ENCODE results near the gene EMX2.

EMX2 gene

GRCh38 chr10:117542706-117543224, at the start of gene EMX2:
TSS of gene EMX2 (plus strand) at chr10:117542746. CDS start at chr10:117543268, 522 bp downstream.
- in situ Hi-C loops (cut with MboI; ENCODE audit: low sequenced_read_pairs): no loop called here

GRCh38 chr10:117496031-117496430, 46.5 kb upstream of the EMX2 start:
- in situ Hi-C loops (cut with MboI; ENCODE audit: low sequenced_read_pairs): no loop called here

- in situ Hi-C loops (cut with MboI; ENCODE audit: low sequenced_read_pairs): no loop called here
These were observed 45.9 kb upstream of the EMX2 start for GRCh38 chr10:117496616-117497028.

DNA sequence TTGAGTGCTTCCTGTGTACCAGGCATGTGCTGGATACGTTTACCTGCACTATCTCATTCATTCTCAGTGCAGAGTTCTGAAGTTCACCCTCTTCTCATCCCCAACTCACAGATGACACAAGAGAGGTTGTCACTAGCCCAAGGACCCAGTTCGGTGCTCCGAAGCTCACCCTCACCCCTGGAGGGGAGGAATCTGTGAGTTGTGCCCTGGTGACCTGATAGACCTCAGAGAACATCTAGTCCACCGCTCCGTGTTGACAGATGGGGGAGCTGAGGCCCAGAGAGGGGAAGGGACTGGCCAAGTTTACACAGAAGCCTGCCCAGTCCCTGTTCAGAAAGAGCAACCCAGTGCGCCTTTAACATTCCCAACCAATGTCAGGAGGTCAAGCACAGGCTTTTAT, 44.8 kb upstream of the EMX2 start:
- in situ Hi-C loops (cut with MboI; ENCODE audit: low sequenced_read_pairs): no loop called here

DNA sequence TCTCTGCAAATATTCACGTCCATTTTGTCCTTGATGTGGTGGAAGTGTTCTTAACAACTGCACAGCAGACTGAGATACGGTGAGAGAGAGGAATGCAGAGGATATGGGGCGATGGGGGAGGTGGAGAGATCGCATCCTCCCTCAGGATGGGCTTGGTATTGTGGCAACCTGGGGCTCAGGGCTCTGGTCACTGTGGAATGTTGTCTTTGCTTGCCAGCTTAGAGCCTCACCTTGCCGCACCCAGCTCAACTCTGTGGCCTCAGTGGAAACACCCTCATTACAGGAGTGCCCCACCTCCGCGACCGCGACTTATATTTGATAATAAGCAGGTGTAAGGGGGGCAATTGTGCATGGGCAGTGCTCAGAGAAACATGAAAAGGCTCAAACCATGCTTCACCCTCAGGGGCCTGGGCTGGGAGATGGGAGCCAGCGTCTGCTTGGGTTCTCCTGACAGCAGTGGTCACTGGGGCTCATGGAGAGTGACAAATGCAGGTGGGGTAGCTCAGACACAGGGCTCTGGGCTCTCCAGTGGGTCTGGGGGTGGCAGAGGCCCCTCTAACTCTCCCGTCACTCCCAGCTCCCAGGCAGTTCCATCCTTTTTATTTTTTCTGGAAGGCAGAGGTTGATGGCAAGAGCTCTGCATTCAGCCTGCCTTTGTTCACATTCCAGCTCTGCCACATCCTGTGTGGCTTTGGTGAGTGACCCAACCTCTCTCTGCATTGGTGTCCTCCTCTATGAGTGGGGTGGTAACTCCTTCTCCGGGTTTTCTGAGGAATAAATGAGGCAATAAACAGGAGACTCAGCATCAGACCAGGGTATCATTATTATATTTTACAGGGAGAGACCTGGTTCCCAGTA, 43.1 kb upstream of the EMX2 start:
- in situ Hi-C loops (cut with MboI; ENCODE audit: low sequenced_read_pairs): loop anchor here (10.0 kb wide), 1 partner anchor 745 kb away; no protein-coding TSS in a partner anchor

DNA sequence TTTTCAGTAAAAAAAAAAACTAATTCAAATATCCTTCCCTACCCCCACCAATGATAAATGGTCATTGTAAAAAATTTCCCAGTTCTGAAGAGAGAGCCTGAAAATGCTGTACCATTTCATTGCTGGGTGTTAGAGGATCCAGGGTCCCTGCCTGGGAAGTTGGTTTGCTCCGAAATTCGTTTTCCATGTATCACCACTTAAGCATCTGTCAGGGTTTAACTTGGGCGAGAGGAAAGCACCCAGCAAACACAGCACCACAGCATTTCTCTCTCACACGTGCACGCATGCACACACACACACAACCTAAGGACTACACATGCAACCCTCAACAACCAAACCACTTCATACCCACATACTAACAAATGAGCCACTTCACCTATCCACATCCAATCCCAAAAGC, 42.1 kb upstream of the EMX2 start:
- in situ Hi-C loops (cut with MboI; ENCODE audit: low sequenced_read_pairs): loop anchor here (10.0 kb wide), 1 partner anchor 744 kb away; no protein-coding TSS in a partner anchor

GRCh38 chr10:117501460-117502035, 41.0 kb upstream of the EMX2 start:
- in situ Hi-C loops (cut with MboI; ENCODE audit: low sequenced_read_pairs): loop anchor here (10.0 kb wide), 1 partner anchor 743 kb away; no protein-coding TSS in a partner anchor

GRCh38 chr10:117502421-117503243, 39.9 kb upstream of the EMX2 start:
- in situ Hi-C loops (cut with MboI; ENCODE audit: low sequenced_read_pairs): loop anchor here (10.0 kb wide), 1 partner anchor 742 kb away; no protein-coding TSS in a partner anchor

GRCh38 chr10:117503244-117504205, 39.0 kb upstream of the EMX2 start:
- in situ Hi-C loops (cut with MboI; ENCODE audit: low sequenced_read_pairs): loop anchor here (10.0 kb wide), 1 partner anchor 741 kb away; no protein-coding TSS in a partner anchor

- in situ Hi-C loops (cut with MboI; ENCODE audit: low sequenced_read_pairs): loop anchor here (10.0 kb wide), 1 partner anchor 740 kb away; no protein-coding TSS in a partner anchor
These were observed 38.0 kb upstream of the EMX2 start for GRCh38 chr10:117504562-117504961.

- in situ Hi-C loops (cut with MboI; ENCODE audit: low sequenced_read_pairs): loop anchor here (10.0 kb wide), 1 partner anchor 738 kb away; no protein-coding TSS in a partner anchor
These were observed 35.5 kb upstream of the EMX2 start for GRCh38 chr10:117507081-117507480.

- in situ Hi-C loops (cut with MboI; ENCODE audit: low sequenced_read_pairs): loop anchor here (10.0 kb wide), 1 partner anchor 735 kb away; no protein-coding TSS in a partner anchor
These were observed 33.0 kb upstream of the EMX2 start for GRCh38 chr10:117509573-117509972.

GRCh38 chr10:117511601-117512390, 30.8 kb upstream of the EMX2 start:
- in situ Hi-C loops (cut with MboI; ENCODE audit: low sequenced_read_pairs): no loop called here

GRCh38 chr10:117514971-117515370, 27.6 kb upstream of the EMX2 start:
- in situ Hi-C loops (cut with MboI; ENCODE audit: low sequenced_read_pairs): no loop called here

- in situ Hi-C loops (cut with MboI; ENCODE audit: low sequenced_read_pairs): no loop called here
These were observed 25.9 kb upstream of the EMX2 start for GRCh38 chr10:117516681-117517080.

DNA sequence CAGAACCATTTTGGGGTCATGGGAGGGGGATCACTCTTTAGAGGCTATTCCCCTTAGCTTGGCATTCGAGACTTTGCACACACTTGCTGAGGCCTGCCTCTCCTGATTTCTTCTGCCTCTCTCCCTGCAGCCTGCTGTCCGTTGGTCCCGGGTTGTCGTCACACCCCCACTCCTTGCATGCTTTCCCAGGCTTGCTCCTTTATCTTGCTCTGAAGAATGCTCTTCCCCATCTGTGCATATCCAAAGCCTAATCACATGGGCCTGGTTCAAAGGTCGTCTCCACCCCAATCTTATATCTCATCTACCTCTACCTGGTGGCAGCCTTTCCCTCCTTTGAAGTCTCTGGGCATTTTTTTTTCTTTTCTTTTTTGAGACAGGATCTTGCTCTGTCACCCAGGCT, 24.3 kb upstream of the EMX2 start:
- in situ Hi-C loops (cut with MboI; ENCODE audit: low sequenced_read_pairs): no loop called here

- in situ Hi-C loops (cut with MboI; ENCODE audit: low sequenced_read_pairs): no loop called here
These were observed 23.3 kb upstream of the EMX2 start for GRCh38 chr10:117519286-117519685.

DNA sequence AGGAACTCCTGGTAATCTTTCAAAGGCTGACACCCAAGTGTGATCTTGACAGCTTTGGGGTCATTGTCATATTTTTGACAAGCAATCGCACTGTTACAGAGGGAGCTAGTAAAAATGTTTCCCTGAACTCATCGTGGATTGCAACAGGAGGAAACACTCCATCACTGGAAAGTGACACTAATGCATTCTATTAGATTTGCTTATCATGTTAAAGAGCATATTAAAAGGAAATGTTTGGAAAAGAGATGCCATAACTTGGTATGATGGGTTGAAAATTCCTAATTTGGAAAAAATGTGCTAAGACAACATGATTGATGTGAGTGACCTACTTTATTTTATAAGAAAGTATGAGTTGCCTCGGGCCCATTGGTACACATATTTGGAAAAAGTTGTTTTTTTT, 22.7 kb upstream of the EMX2 start:
- in situ Hi-C loops (cut with MboI; ENCODE audit: low sequenced_read_pairs): no loop called here

DNA sequence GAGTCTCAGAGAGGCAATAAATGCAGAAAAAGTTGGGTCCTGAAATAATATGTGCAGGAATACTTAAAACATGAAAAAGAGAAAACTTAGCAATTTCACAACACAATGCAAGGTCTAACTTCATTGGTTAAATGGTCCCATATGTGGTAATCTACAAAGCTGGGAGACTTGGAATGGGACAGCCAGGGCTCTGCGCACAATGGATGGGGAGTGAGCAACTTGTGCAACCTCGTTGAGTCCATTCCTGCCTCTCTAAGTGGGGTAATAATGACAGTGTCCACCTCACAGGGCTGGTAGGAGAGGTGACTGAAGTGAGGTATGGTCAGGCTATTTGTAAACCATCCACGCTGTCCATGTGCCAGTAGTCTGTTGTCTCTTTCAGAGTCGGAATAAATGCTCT, 11.8 kb upstream of the EMX2 start:
- in situ Hi-C loops (cut with MboI; ENCODE audit: low sequenced_read_pairs): no loop called here

All from HL-60/S4 treated with retinoic acid at 250 ng/mL for 4 days and 3 days (cell line).